ENCODE measurements around the gene TSPAN2. TPM values are rescaled to one million over a fixed set of nuclear protein-coding genes. Genes with fewer than 3 reads are reported as not detected.
A peak's percentile ranks its signal among the peaks of the same experiment; 100 is the strongest.

TSPAN2 gene
- polyA plus RNA-seq, 1 of the 3 experiments (the other 2 are of a cell fraction): 0.23 TPM

DNA sequence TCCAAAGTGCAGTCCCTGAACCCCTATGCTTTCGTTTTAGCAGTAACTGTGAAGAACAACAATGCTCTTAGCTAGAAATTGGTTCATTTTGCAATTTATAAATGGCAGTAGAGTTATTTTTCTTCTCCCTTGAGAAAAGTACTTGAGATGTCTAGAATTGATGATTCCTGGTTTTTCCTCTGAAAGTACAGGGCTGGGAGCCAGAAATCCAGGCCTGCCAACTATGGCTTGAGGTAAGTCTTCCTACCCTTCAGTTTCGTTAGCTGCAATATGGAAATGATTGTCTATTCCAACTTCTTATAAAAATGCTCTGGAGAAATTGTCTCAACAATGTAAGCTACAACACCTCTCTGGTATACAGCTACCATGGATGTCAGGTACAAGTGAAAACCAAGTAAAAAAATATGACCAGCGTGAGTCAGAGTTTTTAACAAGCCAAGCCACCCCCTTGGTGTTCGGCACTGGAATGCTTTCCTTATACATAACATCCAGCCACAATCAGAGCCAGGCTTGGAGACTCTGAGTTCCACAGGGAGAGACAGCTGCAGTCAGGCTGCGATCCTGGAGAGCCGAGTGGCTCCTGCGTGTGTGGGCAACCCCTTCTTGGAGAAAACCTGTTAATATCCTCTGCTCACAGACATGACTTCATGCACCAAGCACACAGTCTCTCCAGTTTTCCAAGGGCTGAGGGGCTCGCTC, 22.0 kb downstream of the TSPAN2 start:
- Histone ChIP-seq H2AFZ (ENCODE audit: low read depth) (no peak overlapping the region), H3K27me3 (ENCODE audit: insufficient read depth) (no peaks in the 10 kb centered on the region), H3K27ac (ENCODE audit: low read depth in 2 of 2, low read length in 1 of 2) (no peak overlapping the region), H3F3A (replicated peaks; ENCODE audit: insufficient read depth) (peaks cover 19% of the 10 kb centered on the region), H3K79me2 (ENCODE audit: insufficient read depth) (no peaks in the 10 kb centered on the region), H3K4me2 (no peak overlapping the region), H4K20me1 (ENCODE audit: insufficient read depth) (no peaks in the 10 kb centered on the region; the same call in 1 of the 2 replicates), H3K4me1 (ENCODE audit: control insufficient read depth in 1 of 2, insufficient read depth in 2 of 2, low read depth in 1 of 2, low read length in 1 of 2) (peaks cover 6 to 12% of the 10 kb centered on the region in 2 experiments; a peak in 2 of 4 replicates), H3K9ac (no peak overlapping the region), H3K4me3 (ENCODE audit: low read depth in 2 of 2, low read length in 1 of 2) (no peak overlapping the region), H3K9me2 (no peaks in the 10 kb centered on the region), H3K36me3 (replicated peaks in 1 of 2; ENCODE audit: control insufficient read depth in 1 of 2, insufficient read depth in 2 of 2, low read length in 1 of 2) (no peaks in the 10 kb centered on the region), H3K9me3 (no peaks in the 10 kb centered on the region)
- DNase-seq: no peak
- ChIA-PET CTCF (interaction anchor here (0.8 to 1.9 kb wide), 2 partner anchors 15 to 17 kb away, joined by 3 to 8 read pairs; no protein-coding TSS in a partner anchor), POLR2A (no interaction called here)
- TF ChIP-seq POLR2AphosphoS5 (IDR thresholded peaks at IDR 0.05; ENCODE audit: low read depth, low read length) (no peak), FOXM1 (IDR thresholded peaks at IDR 0.05; ENCODE audit: low read depth) (no peak), TEAD4 (IDR thresholded peaks at IDR 0.05; ENCODE audit: borderline replicate concordance, insufficient read depth) (no peak), TCF12 (IDR thresholded peaks at IDR 0.05) (peak; percentile 22; the same call in 1 of the 2 replicates), JUND (IDR thresholded peaks at IDR 0.05) (0 out of 2 replicates have a peak, but pooled peaks have one; percentile 10), FOSL2 (IDR thresholded peaks at IDR 0.05; ENCODE audit: borderline replicate concordance, low read depth) (0 out of 2 replicates have a peak, but pooled peaks have one; percentile 14), NFIC (IDR thresholded peaks at IDR 0.05; ENCODE audit: borderline replicate concordance) (0 out of 2 replicates have a peak, but pooled peaks have one; percentile 22), RAD21 (IDR thresholded peaks at IDR 0.05; ENCODE audit: low read length) (no peak)
- TF ChIP-seq, protein P1, sequence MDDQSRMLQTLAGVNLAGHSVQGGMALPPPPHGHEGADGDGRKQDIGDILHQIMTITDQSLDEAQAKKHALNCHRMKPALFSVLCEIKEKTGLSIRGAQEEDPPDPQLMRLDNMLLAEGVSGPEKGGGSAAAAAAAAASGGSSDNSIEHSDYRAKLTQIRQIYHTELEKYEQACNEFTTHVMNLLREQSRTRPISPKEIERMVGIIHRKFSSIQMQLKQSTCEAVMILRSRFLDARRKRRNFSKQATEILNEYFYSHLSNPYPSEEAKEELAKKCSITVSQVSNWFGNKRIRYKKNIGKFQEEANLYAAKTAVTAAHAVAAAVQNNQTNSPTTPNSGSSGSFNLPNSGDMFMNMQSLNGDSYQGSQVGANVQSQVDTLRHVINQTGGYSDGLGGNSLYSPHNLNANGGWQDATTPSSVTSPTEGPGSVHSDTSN (IDR thresholded peaks at IDR 0.05): no peak
- 72% methylated on average over 7 of the region's 8 CpGs for WGBS (ENCODE audit: low lambda C conversion rate)

- H3F3A ChIP-seq (replicated peaks; ENCODE audit: insufficient read depth): peaks cover 22% of the 10 kb centered on the region
- TF ChIP-seq NRF1 (IDR thresholded peaks at IDR 0.05; ENCODE audit: low read depth, low read length) (no peak), GATA2 (CRISPR knock-in tag; IDR thresholded peaks at IDR 0.05) (no peak), USF1 (IDR thresholded peaks at IDR 0.05; ENCODE audit: borderline replicate concordance, low read depth) (no peak), EZH2phosphoT487 (IDR thresholded peaks at IDR 0.05; ENCODE audit: borderline replicate concordance, low read depth) (no peak)
- TF ChIP-seq, protein P2, sequence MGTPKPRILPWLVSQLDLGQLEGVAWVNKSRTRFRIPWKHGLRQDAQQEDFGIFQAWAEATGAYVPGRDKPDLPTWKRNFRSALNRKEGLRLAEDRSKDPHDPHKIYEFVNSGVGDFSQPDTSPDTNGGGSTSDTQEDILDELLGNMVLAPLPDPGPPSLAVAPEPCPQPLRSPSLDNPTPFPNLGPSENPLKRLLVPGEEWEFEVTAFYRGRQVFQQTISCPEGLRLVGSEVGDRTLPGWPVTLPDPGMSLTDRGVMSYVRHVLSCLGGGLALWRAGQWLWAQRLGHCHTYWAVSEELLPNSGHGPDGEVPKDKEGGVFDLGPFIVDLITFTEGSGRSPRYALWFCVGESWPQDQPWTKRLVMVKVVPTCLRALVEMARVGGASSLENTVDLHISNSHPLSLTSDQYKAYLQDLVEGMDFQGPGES (IDR thresholded peaks at IDR 0.05; ENCODE audit: low read depth, low read length): no peak
- no peak overlapping the region for H2AFZ ChIP-seq (ENCODE audit: low read depth)
- ChIA-PET POLR2A (interaction anchor here (1.1 kb wide), 1 partner anchor 13 kb away, joined by 5 read pairs; no protein-coding TSS in a partner anchor), CTCF (interaction anchor here (0.5 to 1.9 kb wide), 3 partner anchors 12 to 353 kb away, joined by 4 to 10 read pairs (median 7); no protein-coding TSS in a partner anchor)
- H4K20me1 ChIP-seq (ENCODE audit: insufficient read depth): no peaks in the 10 kb centered on the region; the same call in 1 of the 2 replicates
- WGBS (ENCODE audit: low lambda C conversion rate): 88% methylated on average over 6 of the region's 6 CpGs
- DNase-seq: no peak
- H3K9me2 ChIP-seq: no peaks in the 10 kb centered on the region
- H3K9me3 ChIP-seq: no peaks in the 10 kb centered on the region
- H3K4me3 ChIP-seq (ENCODE audit: low read depth in 2 of 2, low read length in 1 of 2): no peak overlapping the region
- no peak overlapping the region for H3K9ac ChIP-seq
- peaks cover 11 to 12% of the 10 kb centered on the region in 2 experiments; a peak in 2 of 4 replicates for H3K4me1 ChIP-seq (ENCODE audit: control insufficient read depth in 1 of 2, insufficient read depth in 2 of 2, low read depth in 1 of 2, low read length in 1 of 2)
- H3K27me3 ChIP-seq (ENCODE audit: insufficient read depth): no peaks in the 10 kb centered on the region
- no peak overlapping the region for H3K4me2 ChIP-seq
- no peaks in the 10 kb centered on the region for H3K36me3 ChIP-seq (replicated peaks in 1 of 2; ENCODE audit: control insufficient read depth in 1 of 2, insufficient read depth in 2 of 2, low read length in 1 of 2)
- H3K27ac ChIP-seq (ENCODE audit: low read depth in 2 of 2, low read length in 1 of 2): no peak overlapping the region; a peak in 1 of 4 replicates
- no peaks in the 10 kb centered on the region for H3K79me2 ChIP-seq (ENCODE audit: insufficient read depth)
Observed at GRCh38 chr1:115065021-115065420, 24.3 kb downstream of the TSPAN2 start.
